GM19372 (cell line): ENCODE measurements around the gene PRH1.

Source experiments
- ATAC-seq: cut with Tn5 transposase; IDR thresholded peaks from one replicate; pipeline ENCODE4 v1.9.1; 2021; ENCODE audit warnings: mild to moderate bottlenecking, low read depth, moderate library complexity; ENCODE audit not compliant: unreplicated experiment

Gene PRH1

DNA sequence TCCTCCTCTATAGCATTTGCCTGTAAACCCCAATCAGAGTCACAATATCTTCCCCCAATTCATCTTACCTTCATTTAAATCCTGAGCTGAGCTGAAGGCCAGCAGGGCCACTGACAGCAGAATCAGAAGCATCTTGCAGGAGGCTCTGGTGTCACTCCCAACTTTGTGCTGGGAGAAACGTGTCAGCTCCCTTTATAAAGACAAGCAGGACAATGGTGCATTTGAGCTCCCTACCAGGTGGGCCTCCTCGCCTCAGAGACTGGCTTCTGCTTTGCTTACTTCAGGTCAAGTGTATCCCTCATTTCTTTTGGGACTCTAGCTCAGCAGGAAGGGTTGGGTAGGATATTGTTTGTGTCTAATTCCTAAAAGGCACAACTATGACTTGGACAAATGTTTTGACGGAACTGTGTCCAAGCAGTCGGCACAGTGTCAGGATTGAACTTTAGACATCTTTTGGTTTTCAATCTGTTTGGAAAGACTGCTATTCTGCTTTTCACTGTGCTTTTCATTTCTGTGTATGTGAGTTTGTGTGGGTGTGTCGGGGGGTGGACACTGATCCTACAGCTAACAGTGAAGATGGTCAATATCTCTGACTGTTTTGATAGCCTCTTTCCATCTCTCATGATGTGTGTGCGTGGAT, at the start of gene PRH1:
Gene PRH1 (minus strand): TSS at position 170 of the 640 bp plus-strand sequence. CDS start 38 bp downstream, at position 132.
- no peak for ATAC-seq

DNA sequence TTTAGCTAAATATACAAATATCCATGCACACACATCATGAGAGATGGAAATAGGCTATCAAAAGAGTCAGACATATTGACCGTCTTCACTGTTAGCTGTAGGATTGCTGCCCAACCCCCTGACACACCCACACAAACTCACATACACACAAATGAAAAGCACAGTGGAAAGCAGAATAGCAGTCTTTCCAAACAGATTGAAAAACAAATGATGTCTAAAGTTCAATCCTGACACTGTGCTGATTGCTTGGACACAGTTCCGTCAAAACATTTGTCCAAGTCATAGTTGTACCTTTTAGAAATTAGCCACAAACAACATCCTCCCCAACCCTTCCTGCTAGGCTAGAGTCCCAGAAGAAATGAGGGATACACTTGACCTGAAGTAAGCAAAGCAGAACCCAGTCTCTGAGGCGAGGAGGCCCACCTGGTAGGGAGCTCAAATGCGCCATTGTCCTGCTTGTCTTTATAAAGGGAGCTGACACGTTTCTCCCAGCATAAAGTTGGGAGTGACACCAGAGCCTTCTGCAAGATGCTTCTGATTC, 44.8 kb upstream of the PRH1 start, which contains the start of gene PRH2:
Gene PRH2 (plus strand): TSS at position 491 of the 541 bp plus-strand sequence. CDS start 38 bp downstream, at position 529.
- no peak for ATAC-seq

DNA sequence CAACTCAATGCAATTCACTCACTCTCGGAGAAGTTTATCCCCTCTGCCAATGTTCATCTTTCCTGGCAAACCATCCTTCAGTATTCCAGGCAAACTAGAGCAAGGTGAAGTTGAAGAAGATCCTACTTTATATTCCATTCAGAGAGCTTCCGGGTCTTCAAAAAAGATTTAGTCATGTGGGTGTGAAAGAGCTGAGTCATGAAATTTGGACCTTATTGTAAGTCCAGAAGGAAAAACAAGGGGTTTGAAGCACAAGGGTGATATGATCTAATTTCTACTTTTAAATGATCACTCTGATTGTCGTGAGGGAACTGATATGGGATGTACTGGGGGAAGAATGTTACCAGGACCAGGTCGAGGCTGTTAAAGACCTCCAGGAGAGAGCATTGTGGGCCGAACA, 42.2 kb upstream of the PRH1 start:
- no peak for ATAC-seq

DNA sequence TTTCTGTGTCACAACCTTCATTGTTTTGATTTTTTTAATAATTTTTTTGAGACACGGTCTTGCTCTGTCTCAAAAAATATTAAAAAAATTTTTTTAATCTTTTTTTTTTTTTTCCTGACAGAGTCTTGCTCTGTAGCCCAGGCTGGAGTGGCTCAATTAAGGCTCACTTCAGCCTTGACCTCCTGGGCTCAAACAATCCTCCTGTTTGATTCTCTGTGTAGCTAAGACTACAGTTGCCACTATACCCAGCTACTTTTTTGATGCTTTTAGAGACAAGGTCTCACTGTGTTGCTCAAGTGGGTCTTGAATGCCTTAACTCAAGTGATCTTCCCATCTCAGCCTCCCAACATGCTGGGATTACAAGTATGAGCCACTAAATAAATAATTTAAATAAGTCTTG, 35.8 kb upstream of the PRH1 start:
- no peak for ATAC-seq

DNA sequence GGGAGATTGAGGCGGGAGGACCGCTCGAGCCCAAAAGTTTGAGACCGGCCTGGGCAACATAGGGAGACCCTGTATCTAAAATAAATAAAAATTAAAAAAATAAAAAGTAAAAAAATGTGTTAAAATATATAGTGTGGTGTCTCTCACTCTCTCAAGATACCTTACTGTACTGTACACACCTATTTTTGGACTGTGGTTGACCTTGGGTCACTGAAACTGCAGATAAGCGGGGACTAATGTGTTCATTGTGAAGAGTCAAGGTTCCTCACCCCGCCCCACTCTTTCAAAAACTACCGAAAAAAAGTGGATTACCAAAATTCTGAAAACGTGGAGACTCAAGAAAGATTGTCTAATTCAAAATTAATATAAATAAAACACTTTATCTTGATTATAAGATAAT, 26.3 kb upstream of the PRH1 start:
- no peak for ATAC-seq

DNA sequence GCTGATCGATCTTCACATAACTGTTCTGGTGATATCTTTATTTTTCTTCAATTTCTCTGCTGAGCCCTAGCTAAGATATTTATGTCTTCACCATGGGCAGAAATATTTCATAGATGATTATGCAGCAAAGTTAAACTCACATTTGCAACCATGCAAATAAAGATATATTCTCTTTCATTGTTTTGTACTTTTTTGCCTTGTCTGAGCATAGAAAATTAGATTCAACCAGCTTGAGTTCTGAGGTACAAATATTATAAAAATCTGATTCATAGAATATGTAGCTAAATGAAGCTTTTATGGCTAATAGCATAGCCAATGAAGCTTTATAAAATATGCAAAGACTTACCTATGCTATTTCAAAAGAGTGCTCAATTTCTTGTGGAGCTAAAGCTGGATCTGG, 25.4 kb upstream of the PRH1 start, which contains the start of gene TAS2R13:
Gene TAS2R13 (minus strand): TSS at position 101 of the 400 bp plus-strand sequence. CDS start 264 bp downstream, outside the sequence.
- no peak for ATAC-seq

DNA sequence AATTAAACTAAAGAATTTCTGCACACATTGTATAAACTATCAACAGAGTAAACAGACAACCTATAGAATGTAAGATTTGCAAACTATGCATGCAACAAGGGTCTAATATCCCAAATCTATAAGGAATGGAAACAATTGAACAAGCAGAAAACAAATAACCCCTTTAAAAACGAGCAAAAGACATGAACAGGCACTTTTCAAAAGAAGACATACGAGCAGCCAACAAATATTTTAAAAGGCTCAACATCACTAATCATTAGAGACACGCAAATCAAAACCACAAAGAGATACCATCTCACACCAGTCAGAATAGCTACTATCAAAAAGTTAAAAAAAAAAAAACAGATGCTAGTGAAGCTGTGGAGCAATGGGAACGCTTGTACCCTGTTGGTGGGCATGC, 20.6 kb upstream of the PRH1 start:
- no peak for ATAC-seq

DNA sequence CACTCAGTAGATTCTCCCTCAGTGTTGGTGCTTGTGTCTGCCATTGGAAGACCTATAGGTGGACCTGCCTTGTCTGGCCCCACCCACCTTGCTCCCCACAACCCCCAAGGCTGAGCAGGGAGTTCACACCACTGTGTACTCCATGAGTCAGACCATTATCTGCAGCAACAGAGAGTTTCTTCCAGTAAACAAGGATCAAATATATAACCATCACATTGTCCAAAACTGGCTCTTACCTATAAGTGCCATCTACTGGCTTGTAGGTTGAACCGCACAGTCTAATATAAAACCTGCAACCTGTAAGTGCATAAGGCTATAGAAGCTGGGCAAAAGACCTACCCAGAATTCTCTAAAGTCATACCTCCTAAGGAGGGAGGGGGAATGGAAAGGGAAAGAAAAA, 17.4 kb upstream of the PRH1 start:
- no peak for ATAC-seq

DNA sequence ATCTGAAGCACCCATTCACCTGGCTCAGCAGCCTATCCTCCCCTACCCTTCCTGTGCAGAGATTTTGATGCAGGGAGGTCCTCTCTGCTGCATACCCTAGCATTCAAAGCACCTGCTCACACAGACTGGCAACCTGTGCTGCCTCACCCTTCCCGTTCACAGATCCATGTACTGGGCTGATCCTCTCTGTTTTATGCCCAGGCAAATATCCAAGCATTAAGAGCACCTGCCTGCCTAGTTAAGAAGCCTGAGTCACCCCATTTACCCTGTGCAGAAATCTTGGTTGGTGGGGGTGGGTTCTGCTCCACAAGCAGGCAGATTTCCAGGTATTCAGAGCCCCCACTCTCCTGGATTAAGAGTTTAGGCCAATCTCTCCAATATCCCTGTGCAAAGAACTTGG, 16.9 kb upstream of the PRH1 start:
- ATAC-seq: no peak

DNA sequence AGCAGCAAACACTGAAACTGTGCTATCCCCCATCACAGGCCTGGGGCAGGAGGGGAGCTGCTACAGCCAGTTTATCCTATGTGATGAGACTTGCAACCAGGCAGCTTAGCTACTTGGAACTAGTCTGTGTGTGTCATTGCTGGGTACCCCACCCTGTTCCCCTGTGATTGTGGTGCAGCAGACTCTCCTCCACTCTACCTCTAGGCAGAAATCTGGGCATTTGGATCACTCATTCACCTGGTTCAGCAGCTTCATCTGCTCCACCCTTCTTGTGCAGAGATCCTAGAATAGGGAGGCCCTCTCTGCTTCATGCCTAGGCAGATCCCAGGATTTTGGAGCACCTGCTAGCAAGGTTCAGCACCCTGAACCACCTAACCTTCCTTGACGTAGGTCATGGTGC, 16.5 kb upstream of the PRH1 start:
- ATAC-seq: no peak

DNA sequence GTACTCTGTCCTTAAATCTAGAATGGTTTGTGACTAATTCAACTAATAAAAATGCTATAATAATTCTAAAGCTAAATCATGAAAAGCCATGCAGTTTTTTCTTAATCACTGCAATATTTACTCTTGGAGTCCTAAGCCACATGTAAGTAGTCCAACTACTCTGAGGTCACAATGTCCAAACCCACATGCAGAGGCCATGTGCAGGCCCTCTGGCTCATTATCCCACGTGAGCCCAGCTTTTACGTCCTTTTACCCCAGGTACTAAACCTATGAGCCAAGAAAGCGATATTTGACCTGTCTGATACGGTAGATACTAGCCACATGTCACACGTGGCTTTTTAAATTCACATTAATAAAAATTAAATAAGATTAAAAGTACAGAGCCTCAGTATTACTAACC, 12.8 kb upstream of the PRH1 start:
- no peak for ATAC-seq

DNA sequence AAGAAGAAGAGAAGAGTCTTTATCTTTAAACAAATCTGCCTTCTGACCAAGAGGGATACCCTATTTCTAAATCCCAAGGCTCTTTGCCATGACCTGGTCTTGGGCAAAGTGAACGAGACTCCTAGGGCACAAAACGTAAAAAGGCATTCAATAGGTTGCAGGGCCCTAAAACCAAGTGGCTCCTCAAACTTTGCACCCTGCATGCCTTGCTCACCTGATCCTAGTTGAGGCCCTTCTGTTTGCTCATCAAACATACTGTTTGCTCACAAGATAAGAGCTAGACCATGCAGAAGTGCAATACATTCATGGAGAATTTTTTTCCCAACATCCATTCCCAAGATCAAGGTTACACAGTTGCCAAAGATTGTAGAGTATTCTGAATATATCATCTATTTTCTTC, 7.9 kb upstream of the PRH1 start:
- ATAC-seq: no peak

DNA sequence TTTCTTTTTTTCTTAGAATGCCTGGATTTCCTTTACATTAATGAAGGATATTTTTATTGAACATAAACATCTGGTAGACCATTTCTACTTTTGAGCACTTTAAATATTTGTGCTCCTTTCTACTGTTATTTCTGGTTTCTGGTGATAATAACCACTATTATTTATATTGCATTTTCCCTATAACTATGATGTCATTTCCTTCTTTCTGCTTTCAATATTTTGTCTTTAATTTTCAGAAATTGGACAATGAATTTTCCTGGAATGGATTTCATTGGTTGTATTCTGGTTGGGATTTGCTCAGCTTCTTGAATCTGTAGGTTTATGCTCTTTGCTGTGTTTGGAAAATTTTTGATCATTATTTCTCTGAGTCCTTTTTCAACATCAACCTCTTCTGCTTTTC, 5.2 kb upstream of the PRH1 start:
- no peak for ATAC-seq

DNA sequence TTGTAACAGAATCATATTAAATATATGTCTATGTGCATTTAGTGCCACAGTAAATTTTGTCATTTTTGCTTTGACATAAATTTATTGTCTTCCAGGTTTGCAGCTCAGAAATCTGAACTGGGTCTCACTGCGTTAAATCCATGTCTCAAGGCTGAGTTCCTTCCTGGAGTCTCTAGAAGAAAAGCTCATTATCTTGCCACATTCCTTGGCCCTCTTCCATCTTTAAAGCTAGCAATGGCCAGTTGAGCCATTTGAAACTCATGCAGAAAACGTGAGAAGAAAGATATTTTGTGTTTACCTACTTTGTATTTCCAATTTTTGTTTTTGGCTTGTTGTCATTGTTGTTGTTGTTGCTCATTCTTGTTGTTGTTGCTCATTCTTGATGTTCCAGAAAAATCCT, 10.7 kb downstream of the PRH1 start:
- ATAC-seq: no peak

DNA sequence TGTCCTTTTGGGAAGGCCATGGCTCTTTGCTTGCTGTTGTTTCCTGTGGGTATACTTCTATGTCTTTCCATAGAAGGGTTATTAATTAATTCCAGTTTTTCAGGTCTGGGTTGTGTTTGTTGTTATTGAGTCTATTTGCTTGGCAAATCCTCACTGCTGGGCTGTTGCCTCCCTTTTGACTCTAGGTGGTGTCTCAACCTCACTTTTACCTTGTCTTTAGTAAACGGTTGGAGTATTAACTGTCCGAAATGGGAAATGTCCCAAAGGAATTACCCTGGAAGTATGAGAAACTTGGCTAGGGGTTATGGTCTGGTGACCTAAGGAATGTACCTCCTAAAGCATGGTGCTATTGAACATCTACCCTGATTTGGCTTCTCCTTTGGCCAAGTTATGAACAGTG, 16.7 kb downstream of the PRH1 start:
- ATAC-seq: no peak

DNA sequence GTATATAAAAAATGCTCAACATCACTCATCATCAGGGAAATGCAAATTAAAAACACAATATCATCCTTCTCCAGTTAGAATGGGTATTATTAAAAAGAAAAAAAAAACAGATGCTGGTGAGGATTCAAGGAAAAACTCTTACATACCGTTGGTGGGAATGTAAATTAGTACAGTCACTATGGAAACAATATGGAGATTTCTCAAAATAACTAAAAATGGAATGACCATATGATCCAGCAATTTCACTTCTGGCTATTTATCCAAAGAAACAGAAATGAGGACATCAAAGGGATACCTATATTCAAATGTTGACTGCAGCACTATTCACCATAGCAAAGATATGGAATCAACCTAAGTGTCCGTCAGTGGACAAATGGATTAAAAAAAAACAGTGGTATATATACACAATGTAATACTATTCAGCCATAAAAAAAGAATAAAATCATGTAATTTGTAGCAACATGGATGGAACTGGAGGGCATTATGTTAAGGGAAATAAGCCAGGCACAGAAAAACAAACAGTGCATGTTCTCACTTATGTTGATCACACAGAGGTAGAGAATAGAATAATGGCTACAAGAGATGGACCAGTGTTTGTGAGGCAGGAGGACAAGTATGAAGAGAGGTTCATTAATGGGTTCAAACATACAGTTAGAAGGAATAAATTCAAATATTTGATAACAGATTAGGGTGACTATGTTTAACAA, 20.4 kb downstream of the PRH1 start:
- no peak for ATAC-seq

DNA sequence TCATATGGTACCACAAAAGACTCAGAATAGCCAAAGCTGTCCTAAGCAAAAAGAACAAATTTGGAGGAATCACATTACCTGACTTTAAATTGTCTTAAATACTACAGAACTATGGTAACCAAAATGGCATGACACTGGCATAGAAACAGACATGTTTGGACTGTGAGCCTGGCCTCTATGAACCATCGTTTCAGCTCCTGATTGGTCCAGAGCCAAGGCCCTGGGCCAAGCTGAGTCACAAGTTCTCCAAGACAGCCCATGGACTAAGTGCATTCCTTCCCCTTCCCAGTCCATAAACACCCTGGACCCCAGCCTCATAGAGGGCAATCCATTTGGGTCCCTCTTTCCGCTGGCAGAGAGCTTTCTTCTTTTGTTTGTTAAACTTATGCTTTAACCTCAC, 22.7 kb downstream of the PRH1 start:
- ATAC-seq: no peak

DNA sequence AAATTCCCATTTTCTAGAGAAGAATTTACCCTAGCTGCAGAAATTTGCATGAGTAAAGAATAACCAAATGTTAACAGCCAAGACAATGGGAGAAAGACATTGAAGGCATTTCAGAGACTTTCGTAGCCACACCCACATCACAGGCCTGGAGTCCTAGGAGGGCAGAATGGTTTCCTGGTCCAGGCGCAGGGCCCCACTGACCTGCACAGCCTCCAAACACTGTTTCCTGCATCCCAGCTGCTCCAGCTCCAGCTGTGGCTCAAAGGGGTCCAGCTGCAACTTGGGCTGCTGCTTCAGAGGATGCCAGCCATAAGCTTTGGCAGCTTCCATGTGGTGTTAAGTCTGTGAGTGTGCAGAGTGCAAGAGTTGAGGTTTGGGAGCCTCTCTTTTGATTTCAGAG, 28.2 kb downstream of the PRH1 start:
- ATAC-seq: no peak

DNA sequence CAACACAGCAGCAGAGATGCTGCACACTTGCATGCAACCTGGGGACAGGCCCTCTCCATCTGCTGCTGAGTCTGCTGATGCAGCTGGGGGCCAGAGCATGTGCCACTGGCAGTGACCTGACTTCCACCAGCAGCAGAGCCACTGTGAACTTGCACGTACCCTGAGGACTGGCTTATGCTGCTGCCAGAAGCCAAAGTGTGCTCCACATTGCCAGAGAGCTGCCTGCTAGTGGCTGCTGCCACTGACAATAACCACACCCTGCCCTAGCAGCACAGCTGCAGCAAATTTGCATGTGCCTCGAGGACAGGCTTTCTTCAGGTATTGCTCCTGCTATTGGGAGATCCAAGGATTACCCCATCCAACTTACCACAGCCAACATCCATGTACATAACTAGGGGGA, 30.3 kb downstream of the PRH1 start:
- ATAC-seq: no peak

DNA sequence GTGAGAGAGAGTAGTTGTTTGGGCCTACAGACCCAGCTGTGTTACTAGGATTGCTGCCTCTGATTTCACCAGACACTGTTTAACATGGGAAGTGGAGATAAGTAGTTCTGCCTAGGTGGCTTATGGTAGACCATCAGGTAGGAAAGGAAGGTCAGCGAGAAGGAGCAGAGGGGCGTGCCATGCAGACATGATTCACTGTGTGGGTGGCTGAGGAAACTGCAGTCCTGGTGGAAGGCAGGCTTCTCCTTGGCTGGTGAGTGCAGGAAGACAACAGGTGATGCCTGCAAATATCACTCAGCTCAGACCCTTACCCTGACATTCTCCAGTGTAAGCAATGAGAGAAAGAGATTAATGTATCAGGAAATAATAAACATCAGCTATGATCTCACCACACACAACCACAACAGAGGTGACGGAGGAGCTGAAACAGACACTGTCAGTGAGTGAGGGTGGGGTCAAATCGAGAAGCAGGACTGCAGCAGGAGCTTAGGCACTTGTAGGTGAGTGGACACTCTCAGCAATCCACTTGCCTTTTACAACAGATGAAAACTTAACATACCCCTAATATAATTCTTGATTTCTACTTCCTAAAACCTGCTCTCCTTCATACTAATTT, 32.7 kb downstream of the PRH1 start:
- ATAC-seq: no peak

DNA sequence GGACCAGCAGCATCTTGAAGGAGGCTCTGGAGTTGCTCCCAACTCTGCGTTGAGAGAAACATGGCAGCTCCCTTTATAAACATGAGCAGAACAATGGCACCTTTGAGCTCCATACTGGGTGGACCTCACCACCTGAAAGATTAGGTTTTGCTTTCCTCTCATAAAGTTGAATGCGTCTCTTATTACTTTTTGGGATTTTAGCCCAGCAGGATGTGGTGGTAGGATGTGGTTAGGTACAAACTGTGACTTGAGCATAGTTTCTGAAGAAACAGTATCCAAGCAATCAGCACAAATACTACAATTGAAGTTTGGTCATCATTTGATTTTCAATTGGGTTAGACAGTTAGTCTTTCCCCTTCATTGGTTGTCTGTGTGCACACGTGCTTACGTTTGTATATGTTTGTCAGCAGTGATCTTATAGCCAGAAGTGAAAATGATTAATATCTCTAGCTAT, 34.6 kb downstream of the PRH1 start, which contains the start of gene PRR4:
Gene PRR4 (minus strand): TSS at position 51 of the 454 bp plus-strand sequence. CDS start 38 bp downstream, at position 13.
- no peak for ATAC-seq
